ENCODE data around the gene SNAP47.
"Not testable (repeated sequence)": the region's sequence is repeated elsewhere in the genome, so short reads cannot be mapped to it uniquely, and the experiment has no call there.

SNAP47 gene, protein sequence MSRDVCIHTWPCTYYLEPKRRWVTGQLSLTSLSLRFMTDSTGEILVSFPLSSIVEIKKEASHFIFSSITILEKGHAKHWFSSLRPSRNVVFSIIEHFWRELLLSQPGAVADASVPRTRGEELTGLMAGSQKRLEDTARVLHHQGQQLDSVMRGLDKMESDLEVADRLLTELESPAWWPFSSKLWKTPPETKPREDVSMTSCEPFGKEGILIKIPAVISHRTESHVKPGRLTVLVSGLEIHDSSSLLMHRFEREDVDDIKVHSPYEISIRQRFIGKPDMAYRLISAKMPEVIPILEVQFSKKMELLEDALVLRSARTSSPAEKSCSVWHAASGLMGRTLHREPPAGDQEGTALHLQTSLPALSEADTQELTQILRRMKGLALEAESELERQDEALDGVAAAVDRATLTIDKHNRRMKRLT

DNA sequence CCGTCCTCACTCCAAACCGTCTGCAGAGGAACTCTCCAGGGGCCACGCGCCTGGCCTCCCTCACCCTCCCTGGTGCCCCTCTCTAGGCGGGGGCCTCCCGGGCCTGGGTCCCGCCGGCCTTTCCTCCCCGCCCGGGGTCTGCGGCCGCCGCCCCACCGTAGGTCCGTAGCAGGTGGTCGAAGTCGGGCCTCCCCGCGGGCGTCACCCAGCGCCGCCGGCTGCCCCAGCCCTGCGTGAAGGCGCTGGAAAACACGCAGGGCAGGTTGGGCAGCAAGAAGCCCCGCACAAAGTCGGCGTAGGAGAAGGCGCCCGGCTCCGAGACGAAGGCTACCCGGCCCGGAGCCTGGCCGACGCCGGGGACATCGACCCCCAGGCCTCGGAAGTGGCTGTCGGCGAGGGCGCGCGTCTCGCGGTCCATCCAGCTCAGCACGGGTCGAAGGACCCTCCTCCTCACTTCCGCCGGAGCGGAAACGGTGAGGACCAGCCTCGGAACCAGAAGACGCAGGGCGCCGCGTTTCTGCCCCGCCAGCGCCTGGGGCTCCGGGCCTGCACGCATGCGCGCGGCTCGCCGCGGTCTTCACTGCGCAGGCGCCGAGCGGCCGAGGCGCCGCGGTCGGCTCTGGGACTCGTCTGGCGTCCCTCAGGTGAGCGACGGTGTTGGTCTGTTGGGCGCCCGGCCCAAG, at the start of gene SNAP47, which contains the start of gene JMJD4:
Gene SNAP47, plus strand, starts transcription at position 580 of the 683 bp plus-strand sequence. CDS start 12,302 bp downstream, outside the sequence.
Gene JMJD4, minus strand, starts transcription at position 447 of the 683 bp plus-strand sequence. Its CDS starts 29 bp downstream, at position 418.
- DNase-seq = peak; percentile 90 to 92

GRCh38 chr1:227685807-227686206, 49.4 kb upstream of the SNAP47 start:
- no peak for DNase-seq

DNA sequence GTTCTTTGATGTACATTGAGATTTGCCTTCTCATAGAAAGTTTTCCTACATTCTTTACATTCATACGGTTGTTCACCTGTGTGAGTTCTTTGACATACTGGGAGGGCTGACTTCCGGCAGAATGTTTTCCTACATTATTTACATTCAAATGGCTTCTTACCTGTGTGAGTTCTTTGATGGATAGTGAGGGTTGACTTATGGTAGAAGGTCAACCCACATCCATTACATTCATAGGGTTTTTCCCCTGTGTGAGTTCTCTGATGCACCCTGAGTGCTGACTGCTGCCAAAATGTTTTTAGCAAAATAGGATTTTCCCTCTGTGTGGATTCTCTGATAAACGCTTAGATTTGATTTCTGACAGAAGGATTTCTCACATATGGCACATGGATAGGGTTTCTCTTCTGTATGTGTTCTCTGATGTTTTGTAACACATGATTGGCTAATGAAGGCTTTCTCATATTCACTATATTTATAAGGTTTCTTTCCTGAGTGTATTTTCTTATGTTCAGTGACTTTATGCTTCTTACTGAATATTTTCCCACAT, 37.8 kb upstream of the SNAP47 start:
- DNase-seq = no peak

- not testable (repeated sequence) for DNase-seq
Measured at GRCh38 chr1:227701631-227702030, 33.6 kb upstream of the SNAP47 start.

GRCh38 chr1:227707846-227708245, 27.4 kb upstream of the SNAP47 start:
- no peak for DNase-seq

DNA sequence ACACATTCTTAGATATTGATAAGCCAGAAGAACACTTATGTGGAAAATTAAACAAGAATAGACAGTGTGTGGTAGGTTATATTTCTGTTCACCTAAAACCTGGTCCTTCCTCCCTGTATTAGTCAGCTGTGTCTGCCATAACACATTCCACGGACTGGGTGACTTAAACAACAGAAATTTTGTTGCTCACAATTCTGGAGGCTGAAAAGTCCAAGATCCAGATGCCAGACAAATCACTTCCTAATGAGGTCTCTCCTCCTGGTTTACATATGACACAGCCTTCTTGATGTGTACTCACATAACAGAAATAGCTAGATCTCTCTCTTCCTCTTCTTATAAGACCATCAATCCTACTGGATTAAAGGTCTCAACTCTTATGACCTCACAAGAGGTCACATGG, 25.8 kb upstream of the SNAP47 start:
- DNase-seq = no peak

- DNase-seq = not testable (repeated sequence)
Measured at GRCh38 chr1:227710474-227710873, 24.8 kb upstream of the SNAP47 start.

GRCh38 chr1:227712648-227713047, 22.6 kb upstream of the SNAP47 start:
- no peak for DNase-seq

GRCh38 chr1:227718932-227719331, 16.3 kb upstream of the SNAP47 start:
- DNase-seq = no peak

DNA sequence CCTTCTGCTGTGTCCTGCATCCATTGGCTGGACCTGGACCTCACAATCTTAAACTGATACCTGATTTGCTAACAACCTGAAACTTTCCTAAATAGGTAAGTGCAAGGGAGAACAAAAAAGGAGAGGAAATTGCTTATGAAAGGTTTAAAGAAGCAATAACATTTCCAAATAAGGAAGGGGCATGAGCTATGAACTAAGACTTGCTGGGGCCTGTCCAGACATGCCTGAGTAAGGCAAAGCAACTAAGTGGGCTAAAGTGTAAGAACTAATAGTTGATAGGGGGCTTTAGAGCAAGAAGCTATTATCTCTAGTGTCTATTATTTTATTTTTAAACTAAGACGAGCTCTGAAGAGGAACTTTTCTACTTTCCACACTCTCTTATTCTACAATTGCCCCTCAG, 11.8 kb upstream of the SNAP47 start:
- no peak for DNase-seq

- DNase-seq = no peak
Measured at GRCh38 chr1:227725046-227725445, 10.2 kb upstream of the SNAP47 start.

DNA sequence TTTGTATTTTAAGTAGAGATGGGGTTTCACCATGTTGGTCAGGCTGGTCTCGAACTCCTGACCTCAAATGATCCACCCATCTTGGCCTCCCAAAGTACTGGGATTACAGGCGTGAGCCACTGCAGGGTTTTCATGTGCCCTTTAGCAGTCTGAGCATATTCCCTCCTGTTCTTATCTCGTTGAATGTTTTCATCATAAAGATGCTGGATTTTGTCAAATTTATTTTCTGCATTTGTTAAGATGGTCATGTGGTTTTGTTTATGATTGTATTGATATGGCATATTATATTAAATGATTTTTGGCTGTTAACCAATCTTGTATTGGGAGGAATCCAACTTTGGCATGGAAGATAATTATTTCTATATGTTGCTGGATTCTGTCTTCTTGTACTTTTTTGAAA, 8.9 kb upstream of the SNAP47 start:
- no peak for DNase-seq

DNA sequence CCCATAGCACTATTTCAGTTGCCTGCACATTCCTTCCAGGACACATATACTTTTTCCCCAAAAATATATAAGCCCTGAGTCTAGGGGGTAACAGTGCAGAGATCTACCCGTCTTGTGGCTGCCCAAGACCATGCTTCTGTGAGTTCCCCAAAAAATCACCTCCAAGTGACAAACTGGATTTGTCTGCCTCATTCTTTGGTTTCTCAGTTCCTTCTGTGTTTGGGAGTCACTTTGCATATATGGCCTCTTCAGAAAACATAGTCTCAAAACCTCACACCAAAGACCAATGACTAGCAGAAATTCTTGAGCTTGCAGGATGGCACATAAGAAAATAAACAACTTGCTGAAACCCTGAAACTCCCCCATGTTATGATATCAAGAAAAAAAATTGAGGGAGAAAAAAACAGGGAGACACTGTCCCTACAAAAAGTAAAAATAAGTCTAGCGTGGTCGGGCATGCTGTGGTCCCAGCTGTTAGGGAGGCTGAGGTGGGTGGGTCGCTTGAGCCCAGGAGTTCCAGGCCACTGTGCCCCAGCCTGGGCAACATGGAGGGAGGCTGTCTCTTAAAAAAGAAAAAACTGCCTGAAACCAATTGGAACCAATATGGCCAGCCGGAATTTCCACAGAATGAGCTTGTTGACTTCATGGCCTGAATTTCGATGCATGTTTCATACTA, 8.2 kb upstream of the SNAP47 start:
- no peak for DNase-seq

GRCh38 chr1:227728059-227728891, 7.0 kb upstream of the SNAP47 start:
- peak; percentile 70 to 75 for DNase-seq

- no peak for DNase-seq
Measured at GRCh38 chr1:227728892-227729143, 6.4 kb upstream of the SNAP47 start.

GRCh38 chr1:227729144-227729880, 5.9 kb upstream of the SNAP47 start:
- DNase-seq = no peak

DNA sequence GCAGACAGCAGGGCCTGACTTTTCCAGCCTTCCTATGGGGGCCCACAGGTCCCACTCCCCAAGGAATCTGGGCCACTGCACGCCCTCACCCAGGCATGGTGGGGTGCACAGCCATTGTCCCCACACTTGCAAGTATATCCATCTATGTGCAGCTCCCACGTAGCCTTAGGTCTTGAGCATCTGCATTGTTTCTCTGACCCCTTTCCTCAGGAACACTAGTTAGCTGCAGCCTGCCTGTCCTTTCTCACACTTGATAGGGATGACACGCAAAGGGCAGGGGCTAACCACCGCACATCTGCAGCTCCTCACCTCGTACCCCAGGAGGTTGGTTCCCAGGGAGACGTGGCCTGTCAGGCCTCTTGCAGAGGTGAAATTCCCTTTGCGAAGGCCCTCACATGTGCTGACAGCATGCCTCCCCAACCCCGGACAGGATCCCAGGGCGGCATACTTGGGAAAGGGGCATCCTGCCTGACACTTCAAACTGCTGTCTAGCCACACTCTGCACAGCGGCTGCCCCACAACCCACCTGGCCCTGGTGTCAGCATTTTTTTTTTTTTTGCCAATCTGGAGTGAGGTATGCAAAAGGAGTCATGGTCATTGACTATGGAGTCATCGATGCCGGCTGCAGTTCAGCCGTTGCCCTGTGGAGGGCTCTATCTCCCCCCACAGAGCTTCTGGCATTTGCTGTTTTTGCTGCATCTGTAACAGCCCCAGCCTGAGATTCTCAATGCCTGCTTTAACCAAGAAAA, 5.2 kb upstream of the SNAP47 start:
- DNase-seq = peak in 1 of 2 donors; percentile 40

GRCh38 chr1:227730630-227731151, 4.5 kb upstream of the SNAP47 start:
- no peak for DNase-seq

DNA sequence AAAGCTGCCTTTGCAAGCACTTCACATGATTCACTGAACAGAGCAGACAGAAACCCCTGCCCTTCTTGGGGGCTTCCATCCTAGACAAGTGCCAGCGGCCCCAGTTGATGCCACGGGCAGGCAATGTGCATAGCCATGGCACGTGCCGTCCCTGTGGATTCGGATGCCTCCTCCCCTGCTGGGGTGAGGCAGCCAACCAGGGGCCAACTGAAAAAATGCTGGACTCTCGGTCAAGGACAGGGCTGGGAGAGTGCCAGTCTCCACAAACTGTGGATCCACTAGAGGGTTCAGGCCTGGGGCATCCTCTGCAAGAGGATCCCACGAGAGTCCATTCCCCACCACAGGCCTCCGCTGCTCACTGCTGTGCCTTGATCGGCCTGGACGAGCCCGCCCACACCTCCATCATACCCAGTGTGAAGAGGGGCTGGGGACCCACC, 4.0 kb upstream of the SNAP47 start:
- DNase-seq = no peak

GRCh38 chr1:227731696-227732585, 3.3 kb upstream of the SNAP47 start:
- DNase-seq = no peak

Measured in activated CD4-positive, alpha-beta T cell treated with anti-CD3 and anti-CD28 coated beads for 4 hours (primary cell).